ENCODE results near the gene FYB1. TPM values are rescaled to one million over a fixed set of nuclear protein-coding genes. Genes with fewer than 3 reads are reported as not detected.

The FYB1 gene
- total RNA-seq, 1 experiment from 2014 or later, result not detected

- H3K4me1 Mint-ChIP-seq, result peaks cover 4 to 5% of the 10 kb centered on the region in 2 experiments; a peak in 3 of 4 replicates
- no peaks in the 10 kb centered on the region for H3K79me1 ChIP-seq (ENCODE audit: insufficient read depth, low read depth, low read length, poor library complexity, severe bottlenecking)
- no peak overlapping the region for H3K14ac ChIP-seq (ENCODE audit: insufficient read depth, low read length)
- H3K27me3 ChIP-seq (ENCODE audit: insufficient read depth, low read length), result no peaks in the 10 kb centered on the region
- H2BK20ac ChIP-seq (ENCODE audit: low read depth, low read length, poor library complexity, severe bottlenecking), result no peak overlapping the region
- no peak overlapping the region for H3K4me2 ChIP-seq (ENCODE audit: insufficient read depth, insufficient read length, low read length)
- H3K27ac ChIP-seq (ENCODE audit: insufficient read length, low read depth, low read length), result no peak overlapping the region
- no peak overlapping the region for H2BK5ac ChIP-seq (ENCODE audit: insufficient read length, low read length)
- H3K9me3 ChIP-seq (ENCODE audit: control insufficient read depth, low read depth, low read length), result no peaks in the 10 kb centered on the region
- H3K23ac ChIP-seq (ENCODE audit: insufficient read length, low read depth, low read length), result no peak overlapping the region
- no peaks in the 10 kb centered on the region; a peak in 1 of 5 replicates for H3K9me3 Mint-ChIP-seq
- peak overlapping the region in 1 of 3 experiments; percentile 39; a peak in 2 of 7 replicates for H3K27ac Mint-ChIP-seq
- H4K5ac ChIP-seq (ENCODE audit: insufficient read length, low read depth, low read length), result no peak overlapping the region
- no peaks in the 10 kb centered on the region; the same call in 1 of the 2 replicates for H3K4me1 ChIP-seq (ENCODE audit: insufficient read depth, low read length)
- no CpG with 5 or more reads among the region's 10 CpGs for WGBS (ENCODE audit: extremely low coverage, insufficient read length, low lambda C conversion rate)
- H2AK5ac ChIP-seq (ENCODE audit: insufficient read length, low read length), result no peak overlapping the region
- no peak overlapping the region for H3T11ph ChIP-seq (ENCODE audit: low read length)
- no peaks in the 10 kb centered on the region for H3K23me2 ChIP-seq (ENCODE audit: insufficient read length, low read depth, low read length, poor library complexity, severe bottlenecking)
- H3K27me3 Mint-ChIP-seq (ENCODE audit: low read depth), result no peaks in the 10 kb centered on the region
- H2BK120ac ChIP-seq (ENCODE audit: low read depth, low read length, poor library complexity, severe bottlenecking), result no peak overlapping the region
- no peaks in the 10 kb centered on the region; a peak in 1 of 7 replicates for H3K36me3 Mint-ChIP-seq (ENCODE audit: insufficient read depth in 1 of 3, low read depth in 3 of 3)
- H3K4me3 Mint-ChIP-seq, result no peak overlapping the region
- no peak overlapping the region for H3K4ac ChIP-seq (ENCODE audit: low read depth, low read length)
- no peak overlapping the region for H3K9ac ChIP-seq (ENCODE audit: extremely low read depth, insufficient read length, low read length)
- no peak overlapping the region for H2BK12ac ChIP-seq (ENCODE audit: insufficient read length, low read depth, low read length)
- TF ChIP-seq, protein P1, sequence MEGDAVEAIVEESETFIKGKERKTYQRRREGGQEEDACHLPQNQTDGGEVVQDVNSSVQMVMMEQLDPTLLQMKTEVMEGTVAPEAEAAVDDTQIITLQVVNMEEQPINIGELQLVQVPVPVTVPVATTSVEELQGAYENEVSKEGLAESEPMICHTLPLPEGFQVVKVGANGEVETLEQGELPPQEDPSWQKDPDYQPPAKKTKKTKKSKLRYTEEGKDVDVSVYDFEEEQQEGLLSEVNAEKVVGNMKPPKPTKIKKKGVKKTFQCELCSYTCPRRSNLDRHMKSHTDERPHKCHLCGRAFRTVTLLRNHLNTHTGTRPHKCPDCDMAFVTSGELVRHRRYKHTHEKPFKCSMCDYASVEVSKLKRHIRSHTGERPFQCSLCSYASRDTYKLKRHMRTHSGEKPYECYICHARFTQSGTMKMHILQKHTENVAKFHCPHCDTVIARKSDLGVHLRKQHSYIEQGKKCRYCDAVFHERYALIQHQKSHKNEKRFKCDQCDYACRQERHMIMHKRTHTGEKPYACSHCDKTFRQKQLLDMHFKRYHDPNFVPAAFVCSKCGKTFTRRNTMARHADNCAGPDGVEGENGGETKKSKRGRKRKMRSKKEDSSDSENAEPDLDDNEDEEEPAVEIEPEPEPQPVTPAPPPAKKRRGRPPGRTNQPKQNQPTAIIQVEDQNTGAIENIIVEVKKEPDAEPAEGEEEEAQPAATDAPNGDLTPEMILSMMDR (conservative IDR thresholded peaks at IDR 0.05), result no peak
- H4K91ac ChIP-seq (ENCODE audit: insufficient read length, low read depth, low read length), result no peak overlapping the region
- H4K20me1 ChIP-seq (ENCODE audit: control insufficient read depth, insufficient read depth, insufficient read length), result no peaks in the 10 kb centered on the region
- H3K56ac ChIP-seq (ENCODE audit: insufficient read length, low read depth, low read length), result no peak overlapping the region
- no peaks in the 10 kb centered on the region for H3K79me2 ChIP-seq (ENCODE audit: insufficient read depth, low read length)
- no peak overlapping the region for H2BK15ac ChIP-seq (ENCODE audit: low read depth, low read length)
- H4K8ac ChIP-seq (replicated peaks; ENCODE audit: insufficient read length, low read depth, low read length), result no peak overlapping the region
- peak; percentile 37 for DNase-seq
- no peak overlapping the region for H2AFZ ChIP-seq (ENCODE audit: low read length)
- no peak overlapping the region for H3K18ac ChIP-seq (ENCODE audit: insufficient read length, low read depth, low read length)
Measured at GRCh38 chr5:39209924-39210323, 9.4 kb downstream of the FYB1 start.

Measured in H9 (cell line).